ENCODE measurements around the gene PAPOLB. TPM values are rescaled to one million over a fixed set of nuclear protein-coding genes. Genes with fewer than 3 reads are reported as not detected.
A peak's percentile ranks its signal among the peaks of the same experiment; 100 is the strongest.

The PAPOLB gene
- total RNA-seq, 2 experiments from 2014 or later = not detected

- H3K27ac ChIP-seq (ENCODE audit: low read depth in 1 of 2, low read length in 2 of 2) = no peak overlapping the region
- Mint-ChIP-seq H3K27ac (no peak overlapping the region), H3K4me3 (peak overlapping the region; percentile 4), H3K4me1 (ENCODE audit: low read depth) (no peaks in the 10 kb centered on the region), H3K9me3 (no peaks in the 10 kb centered on the region), H3K36me3 (ENCODE audit: low read depth) (no peaks in the 10 kb centered on the region), H3K27me3 (peaks cover 81% of the 10 kb centered on the region)
- ATAC-seq (ENCODE audit: poor library complexity) = no peak
- H3K36me3 ChIP-seq (ENCODE audit: insufficient read depth, low read length) = no peaks in the 10 kb centered on the region
- H3K4me3 ChIP-seq (ENCODE audit: low read length) = no peak overlapping the region
- intact Hi-C loops (cut with DNase I, micrococcal nuclease) = no loop called here
- H3K27me3 ChIP-seq (ENCODE audit: control insufficient read depth in 1 of 2, insufficient read depth in 2 of 2, low read length in 2 of 2) = peaks cover 19 to 33% of the 10 kb centered on the region in 2 experiments
- POLR2A ChIA-PET = no interaction called here
- peaks cover 8% of the 10 kb centered on the region for H3K4me1 ChIP-seq (ENCODE audit: insufficient read depth, low read length)
- DNase-seq = no peak
- H3K9me3 ChIP-seq (ENCODE audit: control insufficient read depth in 1 of 2, insufficient read depth in 1 of 2, low read length in 2 of 2) = peaks cover 6 to 10% of the 10 kb centered on the region in 2 experiments
- no peak for TF ChIP-seq CTCF (IDR thresholded peaks at IDR 0.05)
- CTCF ChIA-PET = no interaction called here
Measured at GRCh38 chr7:4862156-4862555, 326 bp upstream of the PAPOLB start.

GRCh38 chr7:4861227-4861626, 603 bp downstream of the PAPOLB start:
- Mint-ChIP-seq H3K27ac (no peak overlapping the region), H3K27me3 (peaks cover 79% of the 10 kb centered on the region), H3K9me3 (no peaks in the 10 kb centered on the region), H3K4me1 (ENCODE audit: low read depth) (no peaks in the 10 kb centered on the region), H3K4me3 (peak overlapping the region; percentile 14), H3K36me3 (ENCODE audit: low read depth) (no peaks in the 10 kb centered on the region)
- DNase-seq = no peak
- H3K27ac ChIP-seq (ENCODE audit: low read depth in 1 of 2, low read length in 2 of 2) = no peak overlapping the region
- peak overlapping the region; percentile 7 for H3K4me3 ChIP-seq (ENCODE audit: low read length)
- intact Hi-C loops (cut with DNase I, micrococcal nuclease) = no loop called here
- peaks cover 19 to 33% of the 10 kb centered on the region in 2 experiments for H3K27me3 ChIP-seq (ENCODE audit: control insufficient read depth in 1 of 2, insufficient read depth in 2 of 2, low read length in 2 of 2)
- no peak for ATAC-seq (ENCODE audit: poor library complexity)
- POLR2A ChIA-PET = no interaction called here
- peaks cover 8% of the 10 kb centered on the region for H3K4me1 ChIP-seq (ENCODE audit: insufficient read depth, low read length)
- no peak for TF ChIP-seq CTCF (IDR thresholded peaks at IDR 0.05)
- no peaks in the 10 kb centered on the region for H3K36me3 ChIP-seq (ENCODE audit: insufficient read depth, low read length)
- peaks cover 6 to 10% of the 10 kb centered on the region in 2 experiments for H3K9me3 ChIP-seq (ENCODE audit: control insufficient read depth in 1 of 2, insufficient read depth in 1 of 2, low read length in 2 of 2)
- CTCF ChIA-PET = no interaction called here

- H3K4me3 Mint-ChIP-seq = no peak overlapping the region
- no peaks in the 10 kb centered on the region for H3K4me1 Mint-ChIP-seq (ENCODE audit: low read depth)
- H3K4me3 ChIP-seq (ENCODE audit: low read length) = no peak overlapping the region
- H3K9me3 ChIP-seq (ENCODE audit: control insufficient read depth in 1 of 2, insufficient read depth in 1 of 2, low read length in 2 of 2) = peaks cover 0 to 8% of the 10 kb centered on the region in 2 experiments
- peaks cover 40% of the 10 kb centered on the region for H3K27me3 Mint-ChIP-seq
- no peak for TF ChIP-seq CTCF (IDR thresholded peaks at IDR 0.05)
- H3K36me3 ChIP-seq (ENCODE audit: insufficient read depth, low read length) = no peaks in the 10 kb centered on the region
- H3K27me3 ChIP-seq (ENCODE audit: control insufficient read depth in 1 of 2, insufficient read depth in 2 of 2, low read length in 2 of 2) = peaks cover 11% of the 10 kb centered on the region in 2 experiments
- intact Hi-C loops (cut with DNase I, micrococcal nuclease) = no loop called here
- POLR2A ChIA-PET = no interaction called here
- no peak overlapping the region for H3K27ac Mint-ChIP-seq
- ATAC-seq (ENCODE audit: poor library complexity) (no peak), DNase-seq (no peak)
- no peak overlapping the region for H3K27ac ChIP-seq (ENCODE audit: low read depth in 1 of 2, low read length in 2 of 2)
- no peaks in the 10 kb centered on the region for H3K36me3 Mint-ChIP-seq (ENCODE audit: low read depth)
- H3K4me1 ChIP-seq (ENCODE audit: insufficient read depth, low read length) = peaks cover 7% of the 10 kb centered on the region
- CTCF ChIA-PET = no interaction called here
- no peaks in the 10 kb centered on the region for H3K9me3 Mint-ChIP-seq
Measured at GRCh38 chr7:4857189-4857588, 4.6 kb downstream of the PAPOLB start.

All from CD4-positive, alpha-beta T cell (primary cell).